Activated CD8-positive, alpha-beta memory T cell treated with anti-CD3 and anti-CD28 coated beads, Interleukin-2, amount 50 U/mL, for 24 hours (primary cell): ENCODE data around the gene L2HGDH.

Experiments
- DNase-seq: peaks from one replicate; pipeline ENCODE4 v3.0.0-alpha.2; 2020; ENCODE audit errors: extremely low read depth

Gene L2HGDH

GRCh38 chr14:50229681-50230080 lies 82.3 kb downstream of the L2HGDH start:
- DNase-seq = no peak

DNA sequence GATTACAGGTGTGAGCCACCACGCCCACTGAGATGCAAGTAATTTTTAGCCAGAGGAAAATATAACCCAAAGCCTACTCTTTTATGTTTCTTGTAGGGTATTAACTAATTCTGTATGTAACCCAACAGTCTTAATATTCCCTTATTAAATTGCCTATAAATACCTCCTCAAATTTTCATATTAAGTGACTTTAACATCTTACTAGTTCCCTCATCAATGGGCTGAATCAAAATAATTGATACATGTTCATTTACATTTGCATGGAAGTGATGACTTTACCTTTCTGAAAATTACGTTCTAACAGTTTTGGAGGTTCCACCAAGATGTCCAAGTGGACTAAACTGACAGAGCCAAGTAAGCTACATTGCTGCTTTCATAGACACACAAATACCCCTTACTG lies 83.7 kb downstream of the L2HGDH start:
- DNase-seq = no peak

GRCh38 chr14:50225974-50226297 lies 86.1 kb downstream of the L2HGDH start:
- DNase-seq = no peak

GRCh38 chr14:50225067-50225973 lies 86.7 kb downstream of the L2HGDH start:
- no peak for DNase-seq

DNA sequence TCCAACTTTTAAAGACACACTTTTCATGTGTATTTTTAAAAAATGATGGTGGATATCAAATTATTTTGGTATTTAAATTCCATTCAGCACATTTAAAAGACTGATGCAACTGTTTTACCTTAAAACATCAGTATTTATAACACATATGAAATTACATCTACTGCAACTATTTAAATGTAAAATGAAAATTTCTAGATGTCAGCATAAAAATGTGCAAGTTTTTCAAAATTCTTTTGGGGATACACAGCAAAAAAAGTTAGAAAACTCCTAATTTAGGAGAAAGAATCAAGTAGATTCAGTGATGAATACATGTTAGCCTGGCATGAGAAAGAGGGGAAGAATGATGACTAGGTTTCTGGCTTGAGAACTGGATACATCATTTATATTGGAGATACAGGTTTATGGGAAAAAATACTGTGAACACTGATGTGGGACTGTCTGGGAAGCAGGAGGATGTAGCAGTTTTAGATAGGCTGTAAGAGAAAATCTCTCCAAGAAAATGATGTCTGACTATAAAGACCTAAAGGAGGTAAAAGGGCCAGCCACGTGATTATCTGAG lies 89.9 kb downstream of the L2HGDH start:
- DNase-seq = no peak

DNA sequence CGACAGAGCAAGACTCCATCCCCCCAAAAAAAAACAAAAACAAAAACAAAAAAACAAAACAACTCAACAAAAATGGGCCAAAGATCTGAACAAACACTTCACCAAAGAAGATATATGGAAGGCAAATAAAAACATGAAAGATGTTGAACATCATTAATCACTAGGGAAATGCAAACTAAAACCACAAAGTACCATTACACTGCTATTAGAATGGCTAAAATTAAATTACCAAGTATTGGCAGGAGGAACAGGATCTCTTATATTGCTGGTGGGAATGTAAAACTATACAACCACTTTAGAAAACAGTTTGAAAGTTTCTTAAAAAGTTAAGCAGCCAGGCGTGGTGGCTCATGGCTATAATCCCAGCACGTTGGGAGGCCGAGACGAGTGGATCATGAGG lies 93.5 kb downstream of the L2HGDH start:
- no peak for DNase-seq

DNA sequence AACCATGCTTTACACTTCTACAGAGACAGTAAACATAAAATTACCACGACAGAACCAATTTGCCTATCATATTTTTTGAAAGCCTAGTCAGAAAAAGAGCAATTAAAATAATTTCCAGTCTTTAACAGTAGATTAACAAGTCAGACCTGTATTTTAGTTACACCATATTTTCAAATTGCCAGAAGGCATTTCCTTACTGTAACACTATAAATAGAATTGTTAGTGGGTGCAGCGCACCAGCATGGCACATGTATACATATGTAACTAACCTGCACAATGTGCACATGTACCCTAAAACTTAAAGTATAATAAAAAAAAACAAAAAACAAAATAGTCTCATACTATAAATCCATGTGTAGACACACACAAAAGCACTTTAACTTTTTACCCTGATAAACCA lies 96.6 kb downstream of the L2HGDH start:
- DNase-seq = no peak

GRCh38 chr14:50213795-50214194 lies 98.2 kb downstream of the L2HGDH start:
- no peak for DNase-seq

DNA sequence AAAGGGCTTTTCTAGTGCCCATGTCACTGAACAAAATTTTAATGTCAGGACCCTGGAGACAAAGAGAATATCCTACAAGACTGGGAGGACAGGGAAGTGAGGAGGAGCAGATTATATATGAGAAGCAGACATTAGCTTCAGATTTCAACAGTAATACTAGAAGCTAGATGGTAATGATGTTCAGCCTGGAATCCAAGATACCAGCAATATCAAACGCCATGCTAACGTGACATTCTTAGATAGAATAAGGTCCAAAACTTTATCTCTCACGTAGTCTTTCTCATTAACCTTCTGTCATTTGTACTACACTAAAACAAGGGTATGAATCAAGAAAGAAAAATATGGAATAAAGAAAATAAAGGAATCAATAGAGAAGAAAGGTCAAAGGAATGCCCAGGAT lies 99.3 kb downstream of the L2HGDH start:
- DNase-seq = no peak

DNA sequence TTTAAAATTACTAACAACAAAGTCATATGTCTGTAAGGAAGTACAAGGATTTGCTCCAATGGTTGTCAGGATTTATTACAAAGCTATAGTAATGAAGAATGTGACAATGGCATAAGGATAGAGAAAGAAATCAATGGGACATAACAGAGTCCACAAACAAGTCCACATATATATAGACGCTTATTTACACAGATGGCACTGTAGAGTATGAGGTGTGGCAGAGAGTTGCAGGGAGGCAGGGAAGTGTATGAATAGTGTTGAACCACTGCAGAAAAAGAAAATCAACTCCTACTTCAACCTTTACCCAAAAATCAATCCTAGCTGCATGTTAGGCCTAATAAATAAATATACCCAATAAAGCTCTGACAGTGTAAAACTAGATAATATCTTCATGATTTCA lies 102.0 kb downstream of the L2HGDH start:
- DNase-seq = no peak

DNA sequence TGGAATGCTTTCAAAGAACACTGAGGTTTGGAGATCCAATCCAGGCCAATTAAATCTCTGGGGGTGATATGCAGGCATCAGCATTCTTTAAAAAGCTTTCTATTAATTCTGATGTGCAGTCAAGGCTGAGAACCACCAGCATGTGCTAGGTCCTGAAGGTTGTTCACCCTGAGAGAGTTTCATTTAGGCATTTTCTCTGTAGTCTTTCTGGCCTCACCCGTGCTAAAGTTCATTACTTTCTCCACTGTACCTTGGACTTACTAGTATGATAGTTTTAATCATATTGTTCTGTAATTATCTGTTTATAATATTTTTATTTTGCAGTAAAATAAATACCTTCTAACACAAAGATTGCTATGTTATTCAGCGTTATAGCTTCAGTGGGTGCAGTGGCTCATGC lies 113.5 kb downstream of the L2HGDH start:
- DNase-seq = no peak

DNA sequence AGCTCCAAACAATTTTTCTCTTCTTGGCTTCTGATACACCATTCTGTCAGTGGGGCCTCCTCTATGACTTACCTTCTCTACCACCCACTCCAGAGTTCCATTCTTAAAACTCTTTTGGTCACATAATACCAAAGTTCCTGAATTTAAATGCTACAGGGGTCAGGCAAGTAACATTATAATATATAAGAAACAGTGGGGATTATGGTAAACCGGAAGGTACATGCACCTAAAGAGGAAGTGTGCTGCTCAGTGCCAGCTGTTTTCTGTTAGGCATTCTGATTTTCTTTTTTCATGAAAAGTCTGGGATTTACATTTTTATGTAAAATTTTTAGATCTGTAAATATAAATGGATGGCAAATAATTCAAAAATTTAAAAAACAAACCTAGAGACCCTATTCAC lies 120.5 kb downstream of the L2HGDH start:
- no peak for DNase-seq
